ENCODE measurements around the gene SPEF2. TPM values are rescaled to one million over a fixed set of nuclear protein-coding genes. Genes with fewer than 3 reads are reported as not detected.

The SPEF2 gene
- total and polyA plus RNA-seq, 10 of the 15 experiments (the other 5 are each of a cell fraction or from before 2014, with no cell fraction given), result 0.03 to 2.0 (median 0.07) TPM; not detected in 3

- in situ Hi-C loops (cut with MboI), result no loop called here
- ChIA-PET RAD21 (ENCODE audit: unreplicated experiment) (interaction anchor here (0.6 to 1.2 kb wide), 3 partner anchors 10 to 92 kb away, joined by 3 read pairs; no protein-coding TSS in a partner anchor), POLR2A (interaction anchor here (2.2 kb wide), 1 partner anchor 10 kb away, joined by 7 read pairs; no protein-coding TSS in a partner anchor), CTCF (interaction anchor here (1.2 to 1.8 kb wide), 3 partner anchors 11 to 92 kb away, joined by 3 to 12 read pairs (median 3); no protein-coding TSS in a partner anchor), SMC1A (ENCODE audit: uncharacterized antibody, unreplicated experiment) (interaction anchor here (0.9 to 1.5 kb wide), 5 partner anchors 9 to 91 kb away, joined by 3 to 6 read pairs (median 4); no protein-coding TSS in a partner anchor)
- Histone ChIP-seq H3K4me2 (ENCODE audit: control insufficient read depth, insufficient read depth) (no peak overlapping the region), H3K36me3 (ENCODE audit: control insufficient read depth in 2 of 2, insufficient read depth in 2 of 2, low read length in 1 of 2) (no peaks in the 10 kb centered on the region), H3K9ac (ENCODE audit: control insufficient read depth, insufficient read depth, low read length) (no peak overlapping the region), H3K4me3 (no peak overlapping the region), H3K9me3 (replicated peaks; ENCODE audit: control insufficient read depth, insufficient read depth, low read length) (no peaks in the 10 kb centered on the region), H2AFZ (ENCODE audit: control insufficient read depth, low read depth, low read length) (no peak overlapping the region), H4K20me1 (ENCODE audit: control insufficient read depth, insufficient read depth) (no peaks in the 10 kb centered on the region), H3K4me1 (ENCODE audit: control insufficient read depth, insufficient read depth, low read length) (peaks cover 5% of the 10 kb centered on the region; the same call in 1 of the 2 replicates), H3K27ac (ENCODE audit: control insufficient read depth, insufficient read depth) (no peak overlapping the region), H3K79me2 (ENCODE audit: control insufficient read depth, insufficient read depth, low read length) (no peaks in the 10 kb centered on the region), H3K27me3 (replicated peaks in 1 of 2; ENCODE audit: control insufficient read depth in 2 of 2, insufficient read depth in 2 of 2, low read length in 1 of 2) (no peaks in the 10 kb centered on the region; a peak in 1 of 4 replicates)
- BruUV-seq (replicated peaks), result no TSS peak
- no peak for ATAC-seq
- intact Hi-C loops (cut with micrococcal nuclease; ENCODE audit: unreplicated experiment), result no loop called here
- WGBS (ENCODE audit: insufficient coverage, insufficient replicate concordance, low lambda C conversion rate, missing lambda C conversion rate), result 0% methylated on average over 2 of the region's 2 CpGs
- DNase-seq (ENCODE audit: low read depth, low spot score), result no peak
- FAIRE-seq, result no peak
- no peak for TF ChIP-seq RB1 (IDR thresholded peaks at IDR 0.05; ENCODE audit: borderline replicate concordance)
- TF ChIP-seq CUX1 (IDR thresholded peaks at IDR 0.05; ENCODE audit: insufficient replicate concordance, low read depth, low read length), result no peak
- no peak for TF ChIP-seq E4F1 (IDR thresholded peaks at IDR 0.05; ENCODE audit: borderline replicate concordance, partially characterized antibody)
- TF ChIP-seq ZBTB4 (CRISPR knock-in tag; IDR thresholded peaks at IDR 0.05), result no peak
- TF ChIP-seq MEF2A (IDR thresholded peaks at IDR 0.05; ENCODE audit: insufficient read depth, low read depth, low read length), result no peak
- TF ChIP-seq KLF5 (IDR thresholded peaks at IDR 0.05; ENCODE audit: partially characterized antibody), result no peak
These were observed 215.1 kb downstream of the SPEF2 start for GRCh38 chr5:35832762-35833161.
